GM18861 (cell line): Measurements from ENCODE around the gene TBC1D8.

Experiments used
- ATAC-seq: cut with Tn5 transposase; IDR thresholded peaks from one replicate; pipeline ENCODE4 v1.9.1; 2021; ENCODE audit not compliant: unreplicated experiment

Gene TBC1D8

GRCh38 chr2:101162561-101163330 is 11.6 kb upstream of the TBC1D8 start:
- ATAC-seq = no peak

GRCh38 chr2:101161658-101162057 is 10.5 kb upstream of the TBC1D8 start:
- no peak for ATAC-seq

GRCh38 chr2:101160454-101160853 is 9.3 kb upstream of the TBC1D8 start:
- ATAC-seq = no peak

- ATAC-seq = no peak
Observed at GRCh38 chr2:101159526-101159925, 8.3 kb upstream of the TBC1D8 start.

GRCh38 chr2:101157272-101157671 is 6.1 kb upstream of the TBC1D8 start:
- ATAC-seq = no peak

GRCh38 chr2:101153787-101154186 is 2.6 kb upstream of the TBC1D8 start:
- no peak for ATAC-seq

- ATAC-seq = no peak
Observed at GRCh38 chr2:101153077-101153707, 2.0 kb upstream of the TBC1D8 start.

GRCh38 chr2:101152272-101153076 is 1.3 kb upstream of the TBC1D8 start:
- peak; percentile 81 for ATAC-seq

GRCh38 chr2:101151859-101152271 is 683 bp upstream of the TBC1D8 start:
- no peak for ATAC-seq

GRCh38 chr2:101150306-101151145 is 656 bp downstream of the TBC1D8 start:
- ATAC-seq = no peak

GRCh38 chr2:101149241-101150192 is 1.7 kb downstream of the TBC1D8 start:
- ATAC-seq = no peak

GRCh38 chr2:101148777-101149176 is 2.4 kb downstream of the TBC1D8 start:
- ATAC-seq = no peak

GRCh38 chr2:101147971-101148370 is 3.2 kb downstream of the TBC1D8 start:
- no peak for ATAC-seq

- no peak for ATAC-seq
Observed at GRCh38 chr2:101147062-101147461, 4.1 kb downstream of the TBC1D8 start.

GRCh38 chr2:101146535-101146934 is 4.6 kb downstream of the TBC1D8 start:
- ATAC-seq = no peak

- no peak for ATAC-seq
Observed at GRCh38 chr2:101145406-101145805, 5.8 kb downstream of the TBC1D8 start.

- no peak for ATAC-seq
Observed at GRCh38 chr2:101142163-101142562, 9.0 kb downstream of the TBC1D8 start.

GRCh38 chr2:101140978-101141655 is 10.1 kb downstream of the TBC1D8 start:
- no peak for ATAC-seq

GRCh38 chr2:101140237-101140636 is 10.9 kb downstream of the TBC1D8 start:
- no peak for ATAC-seq
